ENCODE data around the gene APEH. TPM values are rescaled to one million over a fixed set of nuclear protein-coding genes. Genes with fewer than 3 reads are reported as not detected.

The APEH gene
- total RNA-seq, 1 donor from 2014 or later = 80.8 TPM

DNA sequence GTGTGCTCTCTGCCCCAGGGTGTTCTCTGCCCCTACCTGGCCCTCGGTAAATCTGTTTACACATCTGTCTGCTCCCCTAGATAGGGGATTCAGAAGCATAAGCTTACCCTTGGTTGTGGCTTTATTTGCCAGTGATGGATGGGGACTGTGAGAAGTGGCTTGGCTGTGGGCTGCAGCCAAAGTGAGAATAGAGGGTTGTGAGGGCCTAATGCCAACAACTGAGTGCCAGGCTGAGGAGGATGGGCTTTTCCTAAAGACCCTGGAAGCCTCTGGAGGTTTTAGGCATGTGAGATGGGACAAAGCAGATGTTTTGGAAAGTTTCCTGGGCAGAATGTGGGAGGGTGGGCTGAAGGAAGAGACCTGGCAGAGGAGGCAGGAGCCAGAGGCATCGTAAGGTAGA is 15.4 kb upstream of the APEH start:
- H3K4me3 ChIP-seq (ENCODE audit: insufficient read depth, low read depth, low read length) = no peak overlapping the region
- H3K27me3 Mint-ChIP-seq (ENCODE audit: low read depth, unreplicated experiment) = peaks cover 37% of the 10 kb centered on the region
- no peaks in the 10 kb centered on the region for H3K4me1 Mint-ChIP-seq (ENCODE audit: low read depth, unreplicated experiment)

GRCh38 chr3:49659756-49660155 is 14.4 kb upstream of the APEH start:
- H3K4me2 ChIP-seq (ENCODE audit: low read length) = no peak overlapping the region
- no peak overlapping the region for H2AFZ ChIP-seq (ENCODE audit: low read depth, low read length)
- Mint-ChIP-seq H3K27ac (ENCODE audit: unreplicated experiment) (no peak overlapping the region), H3K4me3 (ENCODE audit: unreplicated experiment) (no peak overlapping the region), H3K27me3 (ENCODE audit: low read depth, unreplicated experiment) (peaks cover 29% of the 10 kb centered on the region), H3K9me3 (ENCODE audit: unreplicated experiment) (no peaks in the 10 kb centered on the region), H3K36me3 (ENCODE audit: low read depth, unreplicated experiment) (peaks cover 2% of the 10 kb centered on the region), H3K4me1 (ENCODE audit: low read depth, unreplicated experiment) (no peaks in the 10 kb centered on the region)
- no peaks in the 10 kb centered on the region for H3K9me3 ChIP-seq (ENCODE audit: insufficient read depth, low read depth, low read length)
- H3K4me3 ChIP-seq (ENCODE audit: insufficient read depth, low read depth, low read length) = no peak overlapping the region
- TF ChIP-seq EZH2 (IDR thresholded peaks at IDR 0.05; ENCODE audit: insufficient read depth, low read length) (no peak), CTCF (IDR thresholded peaks at IDR 0.05; ENCODE audit: insufficient read depth, low read depth, low read length) (no peak)
- H3K9ac ChIP-seq (ENCODE audit: low read length) = no peak overlapping the region
- DNase-seq (ENCODE audit: low read depth) (no peak), FAIRE-seq (no peak)
- no peaks in the 10 kb centered on the region for H3K79me2 ChIP-seq (ENCODE audit: insufficient read depth, low read length)
- no peaks in the 10 kb centered on the region for H3K36me3 ChIP-seq (ENCODE audit: insufficient read depth, low read length)
- H3K4me1 ChIP-seq (ENCODE audit: insufficient read depth, low read length) = no peaks in the 10 kb centered on the region
- no peak overlapping the region for H3K27ac ChIP-seq (ENCODE audit: low read depth, low read length)
- H4K20me1 ChIP-seq (ENCODE audit: insufficient read depth, low read length) = no peaks in the 10 kb centered on the region
- peaks cover 2% of the 10 kb centered on the region for H3K27me3 ChIP-seq (ENCODE audit: insufficient read depth, low read length)

More for the DNA sequence above, 15.4 kb upstream of the APEH start:
- H3K9me3 Mint-ChIP-seq (ENCODE audit: unreplicated experiment) = peaks cover 3% of the 10 kb centered on the region
- no peak for FAIRE-seq
- peaks cover 2% of the 10 kb centered on the region for H3K36me3 Mint-ChIP-seq (ENCODE audit: low read depth, unreplicated experiment)
- H4K20me1 ChIP-seq (ENCODE audit: insufficient read depth, low read length) = no peaks in the 10 kb centered on the region
- TF ChIP-seq CTCF (IDR thresholded peaks at IDR 0.05; ENCODE audit: insufficient read depth, low read depth, low read length) (no peak), EZH2 (IDR thresholded peaks at IDR 0.05; ENCODE audit: insufficient read depth, low read length) (no peak)
- no peaks in the 10 kb centered on the region for H3K9me3 ChIP-seq (ENCODE audit: insufficient read depth, low read depth, low read length)
- H3K4me1 ChIP-seq (ENCODE audit: insufficient read depth, low read length) = no peaks in the 10 kb centered on the region
- no peaks in the 10 kb centered on the region for H3K79me2 ChIP-seq (ENCODE audit: insufficient read depth, low read length)
- H2AFZ ChIP-seq (ENCODE audit: low read depth, low read length) = no peak overlapping the region
- peaks cover 2% of the 10 kb centered on the region for H3K27me3 ChIP-seq (ENCODE audit: insufficient read depth, low read length)
- H3K36me3 ChIP-seq (ENCODE audit: insufficient read depth, low read length) = no peaks in the 10 kb centered on the region
- H3K9ac ChIP-seq (ENCODE audit: low read length) = no peak overlapping the region
- DNase-seq (ENCODE audit: low read depth) = no peak
- H3K27ac ChIP-seq (ENCODE audit: low read depth, low read length) = no peak overlapping the region
- H3K4me3 Mint-ChIP-seq (ENCODE audit: unreplicated experiment) = no peak overlapping the region
- no peak overlapping the region for H3K4me2 ChIP-seq (ENCODE audit: low read length)
- no peak overlapping the region for H3K27ac Mint-ChIP-seq (ENCODE audit: unreplicated experiment)

GRCh38 chr3:49661281-49661680 is 12.9 kb upstream of the APEH start:
- Histone ChIP-seq H3K4me3 (ENCODE audit: insufficient read depth, low read depth, low read length) (no peak overlapping the region), H3K79me2 (ENCODE audit: insufficient read depth, low read length) (no peaks in the 10 kb centered on the region), H3K4me1 (ENCODE audit: insufficient read depth, low read length) (no peaks in the 10 kb centered on the region), H3K9me3 (ENCODE audit: insufficient read depth, low read depth, low read length) (no peaks in the 10 kb centered on the region), H3K36me3 (ENCODE audit: insufficient read depth, low read length) (no peaks in the 10 kb centered on the region), H3K27ac (ENCODE audit: low read depth, low read length) (no peak overlapping the region), H3K27me3 (ENCODE audit: insufficient read depth, low read length) (peaks cover 2% of the 10 kb centered on the region), H2AFZ (ENCODE audit: low read depth, low read length) (no peak overlapping the region), H4K20me1 (ENCODE audit: insufficient read depth, low read length) (no peaks in the 10 kb centered on the region), H3K9ac (ENCODE audit: low read length) (no peak overlapping the region), H3K4me2 (ENCODE audit: low read length) (no peak overlapping the region)
- DNase-seq (ENCODE audit: low read depth) (no peak), FAIRE-seq (no peak)
- TF ChIP-seq CTCF (IDR thresholded peaks at IDR 0.05; ENCODE audit: insufficient read depth, low read depth, low read length) (no peak), EZH2 (IDR thresholded peaks at IDR 0.05; ENCODE audit: insufficient read depth, low read length) (no peak)
- H3K27ac Mint-ChIP-seq (ENCODE audit: unreplicated experiment) = no peak overlapping the region
- H3K9me3 Mint-ChIP-seq (ENCODE audit: unreplicated experiment) = no peaks in the 10 kb centered on the region
- no peaks in the 10 kb centered on the region for H3K4me1 Mint-ChIP-seq (ENCODE audit: low read depth, unreplicated experiment)
- H3K27me3 Mint-ChIP-seq (ENCODE audit: low read depth, unreplicated experiment) = peaks cover 29% of the 10 kb centered on the region
- H3K36me3 Mint-ChIP-seq (ENCODE audit: low read depth, unreplicated experiment) = peaks cover 2% of the 10 kb centered on the region
- no peak overlapping the region for H3K4me3 Mint-ChIP-seq (ENCODE audit: unreplicated experiment)

All from astrocyte (in vitro differentiated cells and primary cell).